HG02981 (cell line): Measurements from ENCODE around the gene NAA50.
A peak's percentile ranks its signal among the peaks of the same experiment; 100 is the strongest.

ENCODE experiments used
- ATAC-seq: cut with Tn5 transposase; IDR thresholded peaks from one replicate; pipeline ENCODE4 v1.9.1; 2021; ENCODE audit warnings: mild to moderate bottlenecking, moderate library complexity; ENCODE audit not compliant: unreplicated experiment

NAA50 gene

GRCh38 chr3:113745756-113746547 is at the start of gene NAA50:
Gene NAA50 (minus strand): TSS chr3:113746249. CDS start chr3:113745949, 300 bp downstream.
- ATAC-seq: peak; percentile 48

GRCh38 chr3:113795693-113796092 is 49.6 kb upstream of the NAA50 start:
- no peak for ATAC-seq

GRCh38 chr3:113794526-113794925 is 48.5 kb upstream of the NAA50 start:
- ATAC-seq: no peak

GRCh38 chr3:113791381-113791780 is 45.3 kb upstream of the NAA50 start:
- ATAC-seq: no peak

GRCh38 chr3:113783980-113784379 is 37.9 kb upstream of the NAA50 start:
- ATAC-seq: no peak

GRCh38 chr3:113783463-113783862 is 37.4 kb upstream of the NAA50 start:
- ATAC-seq: peak; percentile 81

GRCh38 chr3:113776564-113776963 is 30.5 kb upstream of the NAA50 start:
- ATAC-seq: no peak

GRCh38 chr3:113775516-113775915 is 29.5 kb upstream of the NAA50 start:
- no peak for ATAC-seq

GRCh38 chr3:113773381-113773780 is 27.3 kb upstream of the NAA50 start:
- ATAC-seq: no peak

GRCh38 chr3:113771993-113772392 is 25.9 kb upstream of the NAA50 start:
- ATAC-seq: no peak

GRCh38 chr3:113769551-113769950 is 23.5 kb upstream of the NAA50 start:
- peak; percentile 90 for ATAC-seq

- ATAC-seq: no peak
Measured at GRCh38 chr3:113764698-113765097, 18.6 kb upstream of the NAA50 start.

- ATAC-seq: no peak
Measured at GRCh38 chr3:113758389-113759024, 12.5 kb upstream of the NAA50 start.

GRCh38 chr3:113754494-113755159 is 8.6 kb upstream of the NAA50 start:
- no peak for ATAC-seq

- ATAC-seq: no peak
Measured at GRCh38 chr3:113753376-113753985, 7.4 kb upstream of the NAA50 start.

- no peak for ATAC-seq
Measured at GRCh38 chr3:113751141-113751540, 5.1 kb upstream of the NAA50 start.

- peak; percentile 4 for ATAC-seq
Measured at GRCh38 chr3:113747283-113748046, 1.4 kb upstream of the NAA50 start.

- ATAC-seq: peak; percentile 38
Measured at GRCh38 chr3:113746548-113747282, 666 bp upstream of the NAA50 start, which contains the start of gene ATP6V1A. Gene ATP6V1A (plus strand): TSS chr3:113747035. CDS start chr3:113778754, 31,719 bp downstream.

- ATAC-seq: peak; percentile 51
Measured at GRCh38 chr3:113744941-113745755, 901 bp downstream of the NAA50 start.
